Measurements from ENCODE around the gene XIAP.
"Not testable (repeated sequence)": the region's sequence is repeated elsewhere in the genome, so short reads cannot be mapped to it uniquely, and the experiment has no call there.

The XIAP gene

GRCh38 chrX:123846577-123847038, 13.2 kb upstream of the XIAP start:
- H3K36me3 ChIP-seq (ENCODE audit: insufficient read depth, low read length), result no peaks in the 10 kb centered on the region
- H3K4me1 ChIP-seq (ENCODE audit: insufficient read depth, low read length), result no peaks in the 10 kb centered on the region
- no peak overlapping the region for H3K9ac ChIP-seq (ENCODE audit: low read depth, low read length)
- H3K9me3 ChIP-seq (ENCODE audit: insufficient read depth, low read depth, low read length), result no peaks in the 10 kb centered on the region
- WGBS, result 95% methylated on average over 7 of the region's 7 CpGs
- H3K4me3 ChIP-seq (ENCODE audit: low read length), result no peak overlapping the region
- no peak overlapping the region for H3K27ac ChIP-seq (ENCODE audit: low read depth, low read length)
- no peaks in the 10 kb centered on the region for H3K27me3 ChIP-seq (ENCODE audit: insufficient read depth, low read length)

- Histone ChIP-seq H3K36me3 (ENCODE audit: insufficient read depth, low read length) (no peaks in the 10 kb centered on the region), H3K4me3 (ENCODE audit: low read length) (no peak overlapping the region), H3K27ac (ENCODE audit: low read depth, low read length) (no peak overlapping the region), H3K4me1 (ENCODE audit: insufficient read depth, low read length) (no peaks in the 10 kb centered on the region), H3K9ac (ENCODE audit: low read depth, low read length) (no peak overlapping the region), H3K27me3 (ENCODE audit: insufficient read depth, low read length) (no peaks in the 10 kb centered on the region), H3K9me3 (ENCODE audit: insufficient read depth, low read depth, low read length) (no peaks in the 10 kb centered on the region)
- 92% methylated on average over 1 of the region's 2 CpGs for WGBS
Observed at GRCh38 chrX:123847056-123847455, 12.8 kb upstream of the XIAP start.

GRCh38 chrX:123849096-123849495, 10.8 kb upstream of the XIAP start:
- WGBS, result 92% methylated on average over 11 of the region's 12 CpGs

GRCh38 chrX:123849906-123850305, 9.9 kb upstream of the XIAP start:
- H3K27me3 ChIP-seq (ENCODE audit: insufficient read depth, low read length); H3K9me3 ChIP-seq (ENCODE audit: insufficient read depth, low read depth, low read length); H3K4me1 ChIP-seq (ENCODE audit: insufficient read depth, low read length); H3K4me3 ChIP-seq (ENCODE audit: low read length); H3K36me3 ChIP-seq (ENCODE audit: insufficient read depth, low read length); H3K9ac ChIP-seq (ENCODE audit: low read depth, low read length); H3K27ac ChIP-seq (ENCODE audit: low read depth, low read length): not testable (repeated sequence)
- 78% methylated on average over 8 of the region's 9 CpGs for whole genome bisulfite sequencing

More at GRCh38 chrX:123849096-123849495, 10.8 kb upstream of the XIAP start:
- Histone ChIP-seq H3K9ac (ENCODE audit: low read depth, low read length) (no peak overlapping the region), H3K4me1 (ENCODE audit: insufficient read depth, low read length) (no peaks in the 10 kb centered on the region), H3K27me3 (ENCODE audit: insufficient read depth, low read length) (no peaks in the 10 kb centered on the region), H3K9me3 (ENCODE audit: insufficient read depth, low read depth, low read length) (no peaks in the 10 kb centered on the region), H3K4me3 (ENCODE audit: low read length) (no peak overlapping the region), H3K27ac (ENCODE audit: low read depth, low read length) (no peak overlapping the region), H3K36me3 (ENCODE audit: insufficient read depth, low read length) (no peaks in the 10 kb centered on the region)

GRCh38 chrX:123851079-123851478, 8.8 kb upstream of the XIAP start:
- no peaks in the 10 kb centered on the region for H3K27me3 ChIP-seq (ENCODE audit: insufficient read depth, low read length)
- no peak overlapping the region for H3K9ac ChIP-seq (ENCODE audit: low read depth, low read length)
- 92% methylated on average over 1 of the region's 1 CpG for WGBS
- H3K27ac ChIP-seq (ENCODE audit: low read depth, low read length), result no peak overlapping the region
- H3K36me3 ChIP-seq (ENCODE audit: insufficient read depth, low read length), result no peaks in the 10 kb centered on the region
- H3K4me3 ChIP-seq (ENCODE audit: low read length), result no peak overlapping the region
- H3K4me1 ChIP-seq (ENCODE audit: insufficient read depth, low read length), result no peaks in the 10 kb centered on the region
- H3K9me3 ChIP-seq (ENCODE audit: insufficient read depth, low read depth, low read length), result no peaks in the 10 kb centered on the region

GRCh38 chrX:123854329-123854728, 5.5 kb upstream of the XIAP start:
- WGBS, result 0% methylated on average over 1 of the region's 2 CpGs
- Histone ChIP-seq H3K9ac (ENCODE audit: low read depth, low read length) (no peak overlapping the region), H3K4me3 (ENCODE audit: low read length) (no peak overlapping the region), H3K27ac (ENCODE audit: low read depth, low read length) (no peak overlapping the region), H3K9me3 (ENCODE audit: insufficient read depth, low read depth, low read length) (no peaks in the 10 kb centered on the region), H3K36me3 (ENCODE audit: insufficient read depth, low read length) (no peaks in the 10 kb centered on the region), H3K27me3 (ENCODE audit: insufficient read depth, low read length) (no peaks in the 10 kb centered on the region), H3K4me1 (ENCODE audit: insufficient read depth, low read length) (peaks cover 4% of the 10 kb centered on the region; the same call in 1 of the 2 replicates)

- WGBS, result under 1% methylated on average over 9 of the region's 15 CpGs
- Histone ChIP-seq H3K27me3 (ENCODE audit: insufficient read depth, low read length) (no peaks in the 10 kb centered on the region), H3K9ac (ENCODE audit: low read depth, low read length) (peak overlapping the region; percentile 90; the same call in 1 of the 2 replicates), H3K36me3 (ENCODE audit: insufficient read depth, low read length) (no peaks in the 10 kb centered on the region), H3K4me3 (ENCODE audit: low read length) (peak overlapping the region; percentile 95), H3K9me3 (ENCODE audit: insufficient read depth, low read depth, low read length) (no peaks in the 10 kb centered on the region), H3K4me1 (ENCODE audit: insufficient read depth, low read length) (peaks cover 12% of the 10 kb centered on the region; the same call in 1 of the 2 replicates), H3K27ac (ENCODE audit: low read depth, low read length) (peak overlapping the region; percentile 99; the same call in 1 of the 2 replicates)
Observed at GRCh38 chrX:123859409-123859845, 426 bp upstream of the XIAP start.

GRCh38 chrX:123860983-123861382, 1.1 kb downstream of the XIAP start:
- no peaks in the 10 kb centered on the region for H3K36me3 ChIP-seq (ENCODE audit: insufficient read depth, low read length)
- H3K4me3 ChIP-seq (ENCODE audit: low read length), result peak overlapping the region; percentile 95
- peaks cover 12% of the 10 kb centered on the region; the same call in 1 of the 2 replicates for H3K4me1 ChIP-seq (ENCODE audit: insufficient read depth, low read length)
- WGBS, result 22% methylated on average over 4 of the region's 4 CpGs
- peak overlapping the region; percentile 99 for H3K27ac ChIP-seq (ENCODE audit: low read depth, low read length)
- H3K9me3 ChIP-seq (ENCODE audit: insufficient read depth, low read depth, low read length), result no peaks in the 10 kb centered on the region
- no peaks in the 10 kb centered on the region for H3K27me3 ChIP-seq (ENCODE audit: insufficient read depth, low read length)
- H3K9ac ChIP-seq (ENCODE audit: low read depth, low read length), result peak overlapping the region; percentile 90

- WGBS, result no CpG with 5 or more reads among the region's 1 CpG
- no peaks in the 10 kb centered on the region for H3K27me3 ChIP-seq (ENCODE audit: insufficient read depth, low read length)
- no peaks in the 10 kb centered on the region for H3K4me1 ChIP-seq (ENCODE audit: insufficient read depth, low read length)
- H3K27ac ChIP-seq (ENCODE audit: low read depth, low read length), result no peak overlapping the region
- H3K36me3 ChIP-seq (ENCODE audit: insufficient read depth, low read length), result no peaks in the 10 kb centered on the region
- no peak overlapping the region for H3K9ac ChIP-seq (ENCODE audit: low read depth, low read length)
- H3K9me3 ChIP-seq (ENCODE audit: insufficient read depth, low read depth, low read length), result no peaks in the 10 kb centered on the region
- no peak overlapping the region for H3K4me3 ChIP-seq (ENCODE audit: low read length)
Observed at GRCh38 chrX:123869488-123869887, 9.6 kb downstream of the XIAP start.

- no peaks in the 10 kb centered on the region for H3K27me3 ChIP-seq (ENCODE audit: insufficient read depth, low read length)
- H3K9me3 ChIP-seq (ENCODE audit: insufficient read depth, low read depth, low read length), result no peaks in the 10 kb centered on the region
- H3K9ac ChIP-seq (ENCODE audit: low read depth, low read length), result no peak overlapping the region
- WGBS, result no CpG with 5 or more reads among the region's 2 CpGs
- H3K4me3 ChIP-seq (ENCODE audit: low read length), result no peak overlapping the region
- no peaks in the 10 kb centered on the region for H3K36me3 ChIP-seq (ENCODE audit: insufficient read depth, low read length)
- no peak overlapping the region for H3K27ac ChIP-seq (ENCODE audit: low read depth, low read length)
- no peaks in the 10 kb centered on the region for H3K4me1 ChIP-seq (ENCODE audit: insufficient read depth, low read length)
Observed at GRCh38 chrX:123871309-123871708, 11.5 kb downstream of the XIAP start.

GRCh38 chrX:123873956-123874355, 14.1 kb downstream of the XIAP start:
- Histone ChIP-seq H3K27me3 (ENCODE audit: insufficient read depth, low read length) (no peaks in the 10 kb centered on the region), H3K4me3 (ENCODE audit: low read length) (no peak overlapping the region), H3K4me1 (ENCODE audit: insufficient read depth, low read length) (no peaks in the 10 kb centered on the region), H3K9ac (ENCODE audit: low read depth, low read length) (no peak overlapping the region), H3K9me3 (ENCODE audit: insufficient read depth, low read depth, low read length) (no peaks in the 10 kb centered on the region), H3K27ac (ENCODE audit: low read depth, low read length) (no peak overlapping the region), H3K36me3 (ENCODE audit: insufficient read depth, low read length) (no peaks in the 10 kb centered on the region)
- no CpG with 5 or more reads among the region's 1 CpG for WGBS

GRCh38 chrX:123876177-123876576, 16.3 kb downstream of the XIAP start:
- Histone ChIP-seq H3K36me3 (ENCODE audit: insufficient read depth, low read length) (no peaks in the 10 kb centered on the region), H3K4me3 (ENCODE audit: low read length) (no peak overlapping the region), H3K27me3 (ENCODE audit: insufficient read depth, low read length) (no peaks in the 10 kb centered on the region), H3K27ac (ENCODE audit: low read depth, low read length) (no peak overlapping the region), H3K4me1 (ENCODE audit: insufficient read depth, low read length) (no peaks in the 10 kb centered on the region), H3K9me3 (ENCODE audit: insufficient read depth, low read depth, low read length) (no peaks in the 10 kb centered on the region), H3K9ac (ENCODE audit: low read depth, low read length) (no peak overlapping the region)
- 100% methylated on average over 1 of the region's 2 CpGs for WGBS
